PFSK-1 (cell line): ENCODE results near the gene DENND11.

Experiments used
- FOXP2 ChIP-seq: optimal IDR thresholded peaks from 2 replicates; pipeline ENCODE3; 2011; ENCODE audit warnings: borderline replicate concordance, control low read depth, inconsistent platforms; ENCODE audit not compliant: insufficient read depth; ENCODE audit errors: extremely low read length, extremely low read depth
- POLR2AphosphoS5 ChIP-seq: IDR thresholded peaks from 2 replicates; pipeline ENCODE4 v1.6.1; 2012; ENCODE audit warnings: low read depth, mild to moderate bottlenecking, control low read depth, low read length, moderate library complexity
- SIN3A ChIP-seq: IDR thresholded peaks from 2 replicates; pipeline ENCODE4 v1.6.1; 2012; ENCODE audit warnings: mild to moderate bottlenecking, low read length, moderate library complexity, borderline replicate concordance; ENCODE audit not compliant: insufficient read depth
- TAF1 ChIP-seq: IDR thresholded peaks from 2 replicates; pipeline ENCODE4 v1.6.1; 2012; ENCODE audit warnings: low read length, control low read depth, borderline replicate concordance; ENCODE audit not compliant: insufficient read depth
- TF ChIP-seq, protein P1 (sequence below), 2 experiments: IDR thresholded peaks; 2 replicates each; pipeline versions ENCODE4 v1.6.1 to v1.8.0; 2011 to 2012; ENCODE audit warnings: low read depth in 2 of 2, low read length in 2 of 2, control low read depth in 1 of 2, inconsistent platforms in 1 of 2, mild to moderate bottlenecking in 1 of 2, moderate library complexity in 1 of 2; ENCODE audit not compliant: insufficient read depth in 1 of 2

DNA sequence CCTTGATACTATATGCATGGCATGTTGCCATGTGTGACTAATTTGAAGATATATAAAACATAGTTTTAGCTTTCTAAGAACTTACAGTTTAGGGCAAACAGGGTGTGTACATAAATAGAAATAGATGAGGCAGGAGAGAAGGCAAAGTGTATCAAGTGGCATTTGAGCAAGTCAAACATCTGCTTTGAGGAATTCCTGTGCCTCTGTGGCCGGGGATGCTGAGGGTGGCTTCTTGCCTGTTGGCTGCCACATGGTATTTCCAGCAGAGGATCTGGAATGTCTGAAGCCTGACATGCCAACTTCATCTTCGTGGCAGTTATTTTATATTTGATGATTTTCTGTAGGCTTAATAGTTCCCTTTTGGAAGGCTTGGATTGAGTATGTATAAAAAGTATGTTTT, 42.2 kb upstream of the DENND11 start:
- TF ChIP-seq TAF1 = no peak
- TF ChIP-seq, protein P1, sequence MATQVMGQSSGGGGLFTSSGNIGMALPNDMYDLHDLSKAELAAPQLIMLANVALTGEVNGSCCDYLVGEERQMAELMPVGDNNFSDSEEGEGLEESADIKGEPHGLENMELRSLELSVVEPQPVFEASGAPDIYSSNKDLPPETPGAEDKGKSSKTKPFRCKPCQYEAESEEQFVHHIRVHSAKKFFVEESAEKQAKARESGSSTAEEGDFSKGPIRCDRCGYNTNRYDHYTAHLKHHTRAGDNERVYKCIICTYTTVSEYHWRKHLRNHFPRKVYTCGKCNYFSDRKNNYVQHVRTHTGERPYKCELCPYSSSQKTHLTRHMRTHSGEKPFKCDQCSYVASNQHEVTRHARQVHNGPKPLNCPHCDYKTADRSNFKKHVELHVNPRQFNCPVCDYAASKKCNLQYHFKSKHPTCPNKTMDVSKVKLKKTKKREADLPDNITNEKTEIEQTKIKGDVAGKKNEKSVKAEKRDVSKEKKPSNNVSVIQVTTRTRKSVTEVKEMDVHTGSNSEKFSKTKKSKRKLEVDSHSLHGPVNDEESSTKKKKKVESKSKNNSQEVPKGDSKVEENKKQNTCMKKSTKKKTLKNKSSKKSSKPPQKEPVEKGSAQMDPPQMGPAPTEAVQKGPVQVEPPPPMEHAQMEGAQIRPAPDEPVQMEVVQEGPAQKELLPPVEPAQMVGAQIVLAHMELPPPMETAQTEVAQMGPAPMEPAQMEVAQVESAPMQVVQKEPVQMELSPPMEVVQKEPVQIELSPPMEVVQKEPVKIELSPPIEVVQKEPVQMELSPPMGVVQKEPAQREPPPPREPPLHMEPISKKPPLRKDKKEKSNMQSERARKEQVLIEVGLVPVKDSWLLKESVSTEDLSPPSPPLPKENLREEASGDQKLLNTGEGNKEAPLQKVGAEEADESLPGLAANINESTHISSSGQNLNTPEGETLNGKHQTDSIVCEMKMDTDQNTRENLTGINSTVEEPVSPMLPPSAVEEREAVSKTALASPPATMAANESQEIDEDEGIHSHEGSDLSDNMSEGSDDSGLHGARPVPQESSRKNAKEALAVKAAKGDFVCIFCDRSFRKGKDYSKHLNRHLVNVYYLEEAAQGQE (IDR thresholded peaks at IDR 0.05; ENCODE audit: insufficient read depth in 1 of 2, low read depth in 2 of 2, low read length in 2 of 2) = no peak
- TF ChIP-seq SIN3A = no peak
- no peak for TF ChIP-seq POLR2AphosphoS5
- TF ChIP-seq FOXP2 = no peak
